HG03571 (cell line): ENCODE results near the gene TRIM72.
"Not testable (repeated sequence)": the region's sequence is repeated elsewhere in the genome, so short reads cannot be mapped to it uniquely, and the experiment has no call there.

Experiments used
- ATAC-seq: cut with Tn5 transposase; IDR thresholded peaks from one replicate; pipeline ENCODE4 v1.9.1; 2021; ENCODE audit not compliant: unreplicated experiment

The TRIM72 gene

GRCh38 chr16:31190061-31190460, 23.9 kb upstream of the TRIM72 start:
- no peak for ATAC-seq

GRCh38 chr16:31190818-31191444, 23.0 kb upstream of the TRIM72 start:
- no peak for ATAC-seq

- no peak for ATAC-seq
These were observed 22.1 kb upstream of the TRIM72 start for GRCh38 chr16:31191697-31192428.

- no peak for ATAC-seq
These were observed 20.9 kb upstream of the TRIM72 start for GRCh38 chr16:31192856-31193642.

- ATAC-seq, result no peak
These were observed 20.0 kb upstream of the TRIM72 start for GRCh38 chr16:31193874-31194273.

- ATAC-seq, result no peak
These were observed 19.0 kb upstream of the TRIM72 start for GRCh38 chr16:31194898-31195297.

- ATAC-seq, result not testable (repeated sequence)
These were observed 18.1 kb upstream of the TRIM72 start for GRCh38 chr16:31195861-31196260.

GRCh38 chr16:31196324-31197088, 17.4 kb upstream of the TRIM72 start:
- no peak for ATAC-seq

GRCh38 chr16:31198207-31198882, 15.6 kb upstream of the TRIM72 start:
- ATAC-seq, result no peak

- ATAC-seq, result no peak
These were observed 14.4 kb upstream of the TRIM72 start for GRCh38 chr16:31199430-31200041.

- not testable (repeated sequence) for ATAC-seq
These were observed 13.8 kb upstream of the TRIM72 start for GRCh38 chr16:31200111-31200510.

- no peak for ATAC-seq
These were observed 12.9 kb upstream of the TRIM72 start for GRCh38 chr16:31200821-31201568.

GRCh38 chr16:31201582-31202413, 12.1 kb upstream of the TRIM72 start:
- peak; percentile 51 for ATAC-seq

GRCh38 chr16:31202414-31203375, 11.2 kb upstream of the TRIM72 start, which contains the start of gene PYCARD:
Gene PYCARD, minus strand, starts transcription at chr16:31202760. Its CDS starts 70 bp downstream, at chr16:31202690.
- peak; percentile 38 for ATAC-seq

- no peak for ATAC-seq
These were observed 8.8 kb upstream of the TRIM72 start for GRCh38 chr16:31204871-31205666.

- ATAC-seq, result no peak
These were observed 7.1 kb upstream of the TRIM72 start for GRCh38 chr16:31206776-31207175.
